Measurements from ENCODE around the gene NRCAM.

NRCAM gene

GRCh38 chr7:108294595-108294994 is 161.6 kb downstream of the NRCAM start:
- POLR2A ChIA-PET (ENCODE audit: low non-redundant PET), result no interaction called here
- H3K27ac ChIP-seq, result no peak overlapping the region
- DNase-seq (ENCODE audit: low spot score), result no peak
- CTCF ChIA-PET, result no interaction called here
- TF ChIP-seq CTCF (conservative IDR thresholded peaks at IDR 0.05; ENCODE audit: low read depth), result no peak

GRCh38 chr7:108293149-108293612 is 163.1 kb downstream of the NRCAM start:
- no peak for TF ChIP-seq CTCF (conservative IDR thresholded peaks at IDR 0.05; ENCODE audit: low read depth)
- ChIA-PET CTCF (no interaction called here), POLR2A (ENCODE audit: low non-redundant PET) (no interaction called here)
- no peak for DNase-seq (ENCODE audit: low spot score)
- no peak overlapping the region for H3K27ac ChIP-seq

DNA sequence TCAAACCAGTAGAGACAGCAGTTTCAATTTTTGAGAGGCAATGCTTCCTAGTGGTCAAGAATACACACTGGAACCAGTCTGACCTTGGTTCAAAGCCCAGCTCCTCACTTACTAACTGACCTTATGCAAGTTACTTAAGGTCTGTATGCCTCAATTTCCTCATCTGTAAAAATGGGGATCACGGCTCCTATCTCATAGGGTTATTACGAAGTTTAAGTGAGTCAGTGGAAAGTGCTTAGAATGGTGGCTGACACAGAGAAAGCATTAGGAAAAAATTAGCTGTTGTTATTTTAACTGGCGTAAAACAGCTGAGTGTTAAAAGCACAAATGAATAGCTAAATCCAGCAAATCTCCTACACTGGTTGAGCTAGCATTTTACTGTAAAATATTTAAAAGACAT is 163.7 kb downstream of the NRCAM start:
- POLR2A ChIA-PET (ENCODE audit: low non-redundant PET), result no interaction called here
- H3K27ac ChIP-seq, result no peak overlapping the region
- no peak for DNase-seq (ENCODE audit: low spot score)
- CTCF ChIA-PET, result interaction anchor here (0.5 kb wide), 1 partner anchor 157 kb away, joined by 4 read pairs; no protein-coding TSS in a partner anchor
- TF ChIP-seq CTCF (conservative IDR thresholded peaks at IDR 0.05; ENCODE audit: low read depth), result no peak

DNA sequence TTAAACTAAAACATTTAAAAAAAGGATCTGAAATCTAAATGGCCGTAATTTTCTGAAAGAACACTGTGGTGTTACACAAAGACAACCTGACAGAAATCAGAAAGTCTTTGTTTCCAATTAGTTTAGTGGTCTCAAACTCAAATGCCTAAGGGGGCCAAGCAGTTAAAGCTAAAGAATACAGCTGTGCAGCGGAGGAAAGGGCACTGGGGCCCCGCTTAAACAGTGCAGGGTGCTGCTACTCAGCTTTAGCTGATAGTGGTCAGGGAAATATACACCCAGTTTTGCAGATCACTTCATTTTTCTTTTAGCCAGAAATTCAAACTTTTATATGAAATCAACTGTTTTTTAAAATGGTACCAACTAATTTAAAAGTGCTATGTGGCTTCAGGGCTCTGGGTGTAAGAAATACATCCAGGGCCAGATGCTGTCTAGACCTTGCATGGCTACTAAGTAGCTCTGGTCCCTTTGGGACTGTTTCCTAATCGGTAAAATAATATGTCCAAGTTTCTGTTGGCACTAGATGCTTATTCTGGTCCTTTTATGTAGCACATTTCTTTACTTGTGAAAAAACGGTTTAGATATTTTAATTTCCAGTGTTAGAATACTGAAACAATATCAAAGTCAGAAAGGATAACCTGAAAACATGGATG is 164.3 kb downstream of the NRCAM start:
- POLR2A ChIA-PET (ENCODE audit: low non-redundant PET), result no interaction called here
- DNase-seq (ENCODE audit: low spot score), result no peak
- no peak overlapping the region for H3K27ac ChIP-seq
- TF ChIP-seq CTCF (conservative IDR thresholded peaks at IDR 0.05; ENCODE audit: low read depth), result no peak
- CTCF ChIA-PET, result interaction anchor here (0.5 kb wide), 1 partner anchor 158 kb away, joined by 4 read pairs; no protein-coding TSS in a partner anchor

DNA sequence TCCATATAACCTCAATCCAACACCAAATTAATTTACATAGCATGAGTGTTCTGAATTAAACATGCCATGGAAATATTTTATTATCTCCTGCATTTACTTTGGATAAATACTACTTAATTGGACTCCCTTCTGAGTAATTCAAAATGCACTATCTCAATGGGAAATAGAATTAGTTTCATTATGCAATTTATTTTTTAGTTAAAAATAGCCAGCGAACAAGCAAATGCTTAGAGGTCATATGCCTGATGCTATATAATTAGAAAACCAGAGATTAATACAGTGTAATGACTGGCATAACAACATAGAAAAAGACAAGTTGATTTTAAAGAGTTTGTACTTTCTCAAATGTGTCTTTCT is 165.1 kb downstream of the NRCAM start:
- H3K27ac ChIP-seq, result no peak overlapping the region
- POLR2A ChIA-PET (ENCODE audit: low non-redundant PET), result no interaction called here
- CTCF ChIA-PET, result interaction anchor here (0.6 kb wide), 1 partner anchor 117 kb away, joined by 3 read pairs; no protein-coding TSS in a partner anchor
- no peak for DNase-seq (ENCODE audit: low spot score)
- no peak for TF ChIP-seq CTCF (conservative IDR thresholded peaks at IDR 0.05; ENCODE audit: low read depth)

DNA sequence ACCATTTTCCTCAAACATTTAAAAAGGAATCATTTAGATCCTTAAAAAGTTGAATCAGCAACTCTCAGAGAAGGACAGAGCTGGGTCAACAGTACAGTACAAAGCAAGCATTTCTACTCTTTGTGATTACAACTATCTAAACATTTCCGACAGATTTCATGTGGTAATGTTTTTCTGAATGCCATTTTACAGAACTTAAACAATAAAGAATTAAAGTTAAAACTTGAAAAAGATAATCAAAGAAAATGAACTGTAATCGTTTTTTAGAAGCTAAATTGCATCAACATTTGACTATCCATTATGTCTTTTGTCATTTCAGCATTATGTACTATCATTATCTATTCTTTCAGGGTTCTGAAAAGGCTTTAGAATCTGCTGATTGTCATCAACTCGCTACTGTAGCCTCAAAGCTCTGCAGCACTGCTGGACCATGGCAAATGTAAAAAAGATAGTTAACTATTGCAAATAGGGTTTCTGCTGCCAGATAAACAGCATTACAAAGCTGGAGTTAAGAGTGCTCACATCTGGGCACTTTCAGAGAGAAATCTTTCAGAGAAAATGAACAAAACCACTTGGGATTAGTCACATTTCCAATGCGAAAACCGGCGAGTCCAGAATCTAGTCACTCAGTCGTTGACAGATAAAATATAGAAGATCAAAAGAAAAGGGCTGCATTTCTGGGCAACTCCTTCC is 165.6 kb downstream of the NRCAM start:
- no peak for TF ChIP-seq CTCF (conservative IDR thresholded peaks at IDR 0.05; ENCODE audit: low read depth)
- ChIA-PET POLR2A (ENCODE audit: low non-redundant PET) (no interaction called here), CTCF (interaction anchor here (0.6 kb wide), 2 partner anchors 10 to 116 kb away, joined by 3 read pairs; no protein-coding TSS in a partner anchor)
- DNase-seq (ENCODE audit: low spot score), result no peak
- H3K27ac ChIP-seq, result no peak overlapping the region

Data from RWPE1 (cell line).